HL-60 (cell line): ENCODE measurements around the gene MACROD2.

Experiments
- CTCF ChIP-seq: IDR thresholded peaks from one replicate; pipeline ENCODE4 v1.5.1; 2011; ENCODE audit warnings: low read length, control low read depth, inconsistent platforms; ENCODE audit not compliant: insufficient read depth
- POLR2AphosphoS5 ChIP-seq: IDR thresholded peaks from 2 replicates; pipeline ENCODE4 v1.6.1; 2012; ENCODE audit warnings: low read depth

- TF ChIP-seq CTCF, result no peak
- no peak for TF ChIP-seq POLR2AphosphoS5
These were observed 703.5 kb downstream of the MACROD2 start for GRCh38 chr20:14698605-14699373.
